Right forelimb (tissue), 1 donor: ENCODE data around the gene GRM7.
"Not testable (repeated sequence)": the region's sequence is repeated elsewhere in the genome, so short reads cannot be mapped to it uniquely, and the experiment has no call there.

Experiments
- DNase-seq: peaks from one replicate; pipeline ENCODE4 v3.0.0-alpha.2; 2018

The GRM7 gene

GRCh38 chr3:6860954-6861624 is at the start of gene GRM7:
Gene GRM7, plus strand, starts transcription at chr3:6861115.
- peak; percentile 51 for DNase-seq

- DNase-seq: no peak
These were observed 39.5 kb upstream of the GRM7 start for GRCh38 chr3:6821411-6821810.

GRCh38 chr3:6825524-6825923 is 35.4 kb upstream of the GRM7 start:
- DNase-seq: no peak

GRCh38 chr3:6827453-6827852 is 33.5 kb upstream of the GRM7 start:
- no peak for DNase-seq

GRCh38 chr3:6844723-6845122 is 16.2 kb upstream of the GRM7 start:
- DNase-seq: no peak

- no peak for DNase-seq
These were observed 6.7 kb upstream of the GRM7 start for GRCh38 chr3:6854184-6854583.

GRCh38 chr3:6857510-6857909 is 3.4 kb upstream of the GRM7 start:
- no peak for DNase-seq

- DNase-seq: no peak
These were observed 564 bp upstream of the GRM7 start for GRCh38 chr3:6860149-6860953.

- no peak for DNase-seq
These were observed 698 bp downstream of the GRM7 start for GRCh38 chr3:6861625-6862000.

- no peak for DNase-seq
These were observed 1.3 kb downstream of the GRM7 start for GRCh38 chr3:6862041-6862879.

GRCh38 chr3:6862880-6863195 is 1.9 kb downstream of the GRM7 start:
- no peak for DNase-seq

GRCh38 chr3:6867269-6867668 is 6.4 kb downstream of the GRM7 start:
- DNase-seq: no peak

- no peak for DNase-seq
These were observed 17.8 kb downstream of the GRM7 start for GRCh38 chr3:6878731-6879130.

- no peak for DNase-seq
These were observed 51.3 kb downstream of the GRM7 start for GRCh38 chr3:6912240-6912639.

- DNase-seq: no peak
These were observed 55.0 kb downstream of the GRM7 start for GRCh38 chr3:6915898-6916297.

GRCh38 chr3:6921066-6921465 is 60.2 kb downstream of the GRM7 start:
- no peak for DNase-seq

GRCh38 chr3:6921876-6922275 is 61.0 kb downstream of the GRM7 start:
- DNase-seq: no peak

GRCh38 chr3:6928064-6928463 is 67.1 kb downstream of the GRM7 start:
- DNase-seq: no peak

- no peak for DNase-seq
These were observed 69.0 kb downstream of the GRM7 start for GRCh38 chr3:6929918-6930317.

- not testable (repeated sequence) for DNase-seq
These were observed 74.5 kb downstream of the GRM7 start for GRCh38 chr3:6935418-6935817.

- no peak for DNase-seq
These were observed 75.1 kb downstream of the GRM7 start for GRCh38 chr3:6935970-6936369.

GRCh38 chr3:6962801-6963200 is 101.9 kb downstream of the GRM7 start:
- no peak for DNase-seq

GRCh38 chr3:6965881-6966280 is 105.0 kb downstream of the GRM7 start:
- no peak for DNase-seq

GRCh38 chr3:6971933-6972332 is 111.0 kb downstream of the GRM7 start:
- DNase-seq: no peak
